Sigmoid colon (tissue), 4 donors: ENCODE data around the gene PTPN13.

ENCODE experiments used
- CTCF ChIP-seq, 4 experiments: fragments of 450-650 bp in 3 of 4; fragments of 200-600 bp in 1 of 4; IDR thresholded peaks; one replicate each; pipeline ENCODE4 v1.5.1; 2016 to 2019; ENCODE audit warnings: antibody characterized with exemption in 4 of 4, mild to moderate bottlenecking in 3 of 4, moderate library complexity in 2 of 4
- EP300 ChIP-seq, 4 donors: sonication (generic); formaldehyde crosslinking; IDR thresholded peaks; one replicate each; pipeline ENCODE4 v1.6.1; 2017; ENCODE audit warnings: antibody characterized with exemption in 4 of 4
- POLR2A ChIP-seq, 2 donors: fragments of 450-650 bp; IDR thresholded peaks; one replicate each; pipeline ENCODE4 v1.6.1; 2016; ENCODE audit warnings: antibody characterized with exemption in 2 of 2, mild to moderate bottlenecking in 2 of 2, moderate library complexity in 2 of 2
- POLR2AphosphoS5 ChIP-seq, 4 donors: sonication (generic); formaldehyde crosslinking; IDR thresholded peaks; one replicate each; pipeline ENCODE4 v1.6.1; 2017; ENCODE audit warnings: antibody characterized with exemption in 4 of 4

- TF ChIP-seq POLR2A (IDR thresholded peaks at IDR 0.05): no peak
- TF ChIP-seq CTCF (IDR thresholded peaks at IDR 0.05): no peak
- TF ChIP-seq EP300 (IDR thresholded peaks at IDR 0.05): no peak
- no peak for TF ChIP-seq POLR2AphosphoS5 (IDR thresholded peaks at IDR 0.05)
Measured at GRCh38 chr4:86706923-86707597, 112.9 kb downstream of the PTPN13 start.
